GM12878 (cell line): ENCODE results near the gene LAD1. TPM values are rescaled to one million over a fixed set of nuclear protein-coding genes. Genes with fewer than 3 reads are reported as not detected.

Experiments used
- ATAC-seq: fragments of 200-7000 bp; cut with Tn5 transposase; 3 replicates; pipeline ENCODE4 v1.9.1; 2020; ENCODE audit warnings: mild to moderate bottlenecking, moderate library complexity
- BruUV-seq: library from RNA; stranded (reverse); fragments of 400-500 nt; replicated peaks from 2 replicates; lab custom pipeline; 2021; lab: Mats Ljungman, UMichigan
- CTCF ChIA-PET: fragments of 300-600 bp; sonication (Branson Sonifier 250); formaldehyde crosslinking; extraction: SDS; loops from one replicate; lab custom pipeline; 2021; ENCODE audit warnings: inconsistent platforms; lab: Yijun Ruan, JAX
- POLR2A ChIA-PET: fragments of 350-600 bp; formaldehyde crosslinking; extraction: SDS; loops from one replicate; lab custom pipeline; 2021; ENCODE audit warnings: inconsistent platforms; lab: Charles Lee
- RAD21 ChIA-PET: fragments of 300-600 bp; sonication (Branson Sonifier 250); formaldehyde crosslinking; loops from one replicate; lab custom pipeline; 2023; ENCODE audit warnings: antibody characterized with exemption; ENCODE audit not compliant: unreplicated experiment; lab: Charles Lee
- SMC1A ChIA-PET: fragments of 300-600 bp; sonication (Branson Sonifier 250); formaldehyde crosslinking; loops from one replicate; lab custom pipeline; 2023; ENCODE audit not compliant: unreplicated experiment, uncharacterized antibody; lab: Charles Lee
- DNase-seq: peaks from one replicate; pipeline ENCODE4 v3.0.0-alpha.2; 2011; ENCODE audit warnings: low read depth, low spot score
- FAIRE-seq: peaks from 3 replicates; lab custom pipeline; 2011; peaks lifted over from hg19 to GRCh38; lab: Jason Lieb, UNC
- H2AFZ ChIP-seq: 2 replicates; pipeline ENCODE4 v1.6.0; 2011; ENCODE audit warnings: low read depth, low read length, control low read depth; ENCODE audit not compliant: control insufficient read depth
- H3K27ac ChIP-seq: 2 replicates; pipeline ENCODE4 v1.5.1; 2011; ENCODE audit warnings: control low read depth; ENCODE audit not compliant: control insufficient read depth, insufficient read depth
- H3K27me3 ChIP-seq, 2 experiments: replicated peaks in 1 of 2; 2 replicates each; pipeline versions ENCODE4 v1.6.0 to v1.6.1; 2011; ENCODE audit warnings: low read length in 1 of 2; ENCODE audit not compliant: control insufficient read depth in 2 of 2, insufficient read depth in 2 of 2
- H3K36me3 ChIP-seq, 2 experiments: 2 replicates each; pipeline ENCODE4 v1.5.1; 2011; ENCODE audit warnings: low read length in 1 of 2; ENCODE audit not compliant: control insufficient read depth in 2 of 2, insufficient read depth in 2 of 2
- H3K4me1 ChIP-seq: 2 replicates; pipeline ENCODE4 v1.6.1; 2011; ENCODE audit warnings: mild to moderate bottlenecking, low read length, moderate library complexity, mixed read lengths; ENCODE audit not compliant: control insufficient read depth, insufficient read depth
- H3K4me2 ChIP-seq: 2 replicates; pipeline ENCODE4 v1.6.0; 2011; ENCODE audit warnings: control low read depth; ENCODE audit not compliant: control insufficient read depth, insufficient read depth
- H3K4me3 ChIP-seq: fragments of 200-600 bp; sonication (generic); 2 replicates; pipeline ENCODE4 v1.5.1; 2016
- H3K79me2 ChIP-seq: 2 replicates; pipeline ENCODE4 v1.6.0; 2011; ENCODE audit warnings: low read length; ENCODE audit not compliant: control insufficient read depth, insufficient read depth
- H3K9ac ChIP-seq: 2 replicates; pipeline ENCODE4 v1.8.0; 2011; ENCODE audit warnings: low read length, control low read depth, mixed read lengths; ENCODE audit not compliant: control insufficient read depth, insufficient read depth
- H3K9me3 ChIP-seq: replicated peaks from 3 replicates; pipeline ENCODE4 v1.5.1; 2011; ENCODE audit warnings: mild to moderate bottlenecking, low read length; ENCODE audit not compliant: control insufficient read depth, insufficient read depth
- H4K20me1 ChIP-seq: 2 replicates; pipeline ENCODE4 v1.6.0; 2011; ENCODE audit not compliant: control insufficient read depth, insufficient read depth
- BCL11A ChIP-seq: IDR thresholded peaks from 2 replicates; pipeline ENCODE4 v1.6.1; 2011; ENCODE audit warnings: low read depth, low read length
- CHD1 ChIP-seq: IDR thresholded peaks from 2 replicates; pipeline ENCODE4 v1.6.1; 2012; ENCODE audit warnings: low read depth, low read length, improper control_type of control experiment
- FOXK2 ChIP-seq: fragments of 450-650 bp; IDR thresholded peaks from 2 replicates; pipeline ENCODE4 v1.6.1; 2017; ENCODE audit warnings: mild to moderate bottlenecking, moderate library complexity
- HDAC6 ChIP-seq: fragments of 200-600 bp; sonication (generic); IDR thresholded peaks from one replicate; pipeline ENCODE4 v1.8.0; 2017; ENCODE audit warnings: antibody characterized with exemption; ENCODE audit not compliant: unreplicated experiment
- NFXL1 ChIP-seq: fragments of 450-650 bp; IDR thresholded peaks from 2 replicates; pipeline ENCODE4 v1.6.1; 2017; ENCODE audit warnings: antibody characterized with exemption, mild to moderate bottlenecking, borderline replicate concordance
- NR2C2 ChIP-seq: IDR thresholded peaks from 2 replicates; pipeline ENCODE4 v1.6.1; 2011; ENCODE audit warnings: borderline replicate concordance, low read depth; ENCODE audit not compliant: control insufficient read depth, insufficient read length
- NR2F1 ChIP-seq: fragments of 450-650 bp; conservative IDR thresholded peaks from 2 replicates; pipeline ENCODE4 v1.6.1; 2017; ENCODE audit warnings: mild to moderate bottlenecking
- SIN3A ChIP-seq: IDR thresholded peaks from 2 replicates; pipeline ENCODE4 v1.6.1; 2012; ENCODE audit warnings: low read depth, low read length, improper control_type of control experiment
- SMARCA5 ChIP-seq: fragments of 450-650 bp; IDR thresholded peaks from 2 replicates; pipeline ENCODE4 v1.6.1; 2017; ENCODE audit warnings: mild to moderate bottlenecking
- WGBS: methylation state at CpG from one replicate; pipeline ENCODE4 v1.1.6; 2016; ENCODE audit warnings: low lambda C conversion rate; ENCODE audit not compliant: insufficient replicate concordance, insufficient coverage; ENCODE audit errors: missing lambda C conversion rate; 5-methylcytosine and 5-hydroxymethylcytosine counted together
- in situ Hi-C: fragments of 300-500 bp; cut with MboI; formaldehyde crosslinking; loops from 9 replicates; pipeline ENCODE4 v1.14.3; 2018; ENCODE audit warnings: mixed read lengths
- intact Hi-C: fragments of 100-400 bp; cut with micrococcal nuclease; formaldehyde crosslinking; loops from one replicate; pipeline ENCODE4 v1.14.2; 2022; ENCODE audit not compliant: unreplicated experiment
- polyA plus RNA-seq, 11 experiments: library from polyadenylated mRNA; depleted of rRNA in 4 of 11; unstranded in 6 of 11; stranded (reverse) in 5 of 11; fragments of >200 nt; fragmentation: Nextera tagmentation in 4 of 11; fragmentation: Illumina TruSeq in 1 of 11; extraction: Ambion mirVana in 4 of 11; extraction: Trizol in 1 of 11; gene quantifications; 1 replicate in 1 of 11; 2 replicates in 10 of 11; pipeline versions ENCODE4 v1.2.1 to v1.2.3, GENCODE V29; 2011 to 2016; ENCODE audit warnings: inconsistent platforms in 2 of 11, missing spikeins in 2 of 11, low read depth in 1 of 11
- total RNA-seq, 4 experiments: library from RNA; depleted of rRNA in 3 of 4; stranded (reverse); fragments of >200 nt in 3 of 4; fragmentation: Illumina TruSeq in 1 of 4; extraction: Trizol in 1 of 4; gene quantifications; 2 replicates each; pipeline versions ENCODE4 v1.2.1 to v1.2.3, GENCODE V29; 2013 to 2021
- TF ChIP-seq, protein P1 (sequence below): IDR thresholded peaks from 2 replicates; pipeline ENCODE4 v1.6.1; 2012; ENCODE audit warnings: mild to moderate bottlenecking, low read depth, low read length
- TF ChIP-seq, protein P2 (sequence below): fragments of 450-650 bp; IDR thresholded peaks from 2 replicates; pipeline ENCODE4 v1.6.1; 2016; ENCODE audit warnings: mild to moderate bottlenecking, moderate library complexity, borderline replicate concordance
- TF ChIP-seq, protein P3 (sequence below): IDR thresholded peaks from 2 replicates; pipeline ENCODE4 v1.6.1; 2012; ENCODE audit warnings: low read length, inconsistent platforms

The LAD1 gene
- total and polyA plus RNA-seq, 10 of the 15 experiments (the other 5 are each of a cell fraction or from before 2014, with no cell fraction given), result 0.05 to 0.48 (median 0.32) TPM; not detected in 3

DNA sequence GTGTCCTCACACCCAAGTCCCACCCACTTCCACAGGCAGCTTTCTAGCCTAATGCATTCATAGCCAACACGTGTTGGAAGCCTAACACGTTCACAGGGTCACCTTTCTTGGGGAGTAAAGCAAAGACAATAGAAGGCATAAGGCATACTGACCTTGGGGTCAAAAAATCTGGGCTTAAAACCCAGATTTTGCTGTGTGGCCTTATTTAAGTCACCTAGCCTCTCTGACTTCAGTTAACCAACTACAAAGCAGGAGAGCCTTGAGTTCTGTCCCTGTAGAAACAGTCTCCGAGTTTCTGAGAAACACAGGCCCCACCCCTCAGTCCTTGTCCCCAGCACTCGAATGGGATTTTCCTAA is 23.0 kb downstream of the LAD1 start:
- BruUV-seq, result no TSS peak
- no peak overlapping the region for H3K4me3 ChIP-seq
- H3K9me3 ChIP-seq, result no peaks in the 10 kb centered on the region
- H3K27me3 ChIP-seq, result peaks cover 0 to 4% of the 10 kb centered on the region in 2 experiments; a peak in 3 of 4 replicates
- ATAC-seq, result no peak
- no peak overlapping the region for H3K9ac ChIP-seq
- WGBS, result under 1% methylated on average over 4 of the region's 4 CpGs
- ChIA-PET POLR2A (no interaction called here), RAD21 (interaction anchor here (1.6 kb wide), 1 partner anchor 34 kb away, joined by 3 read pairs; no protein-coding TSS in a partner anchor)
- no peak overlapping the region for H3K4me2 ChIP-seq
- in situ Hi-C loops, result no loop called here
- no peaks in the 10 kb centered on the region; the same call in 1 of the 2 replicates for H4K20me1 ChIP-seq
- H3K79me2 ChIP-seq, result no peaks in the 10 kb centered on the region
- FAIRE-seq, result no peak
- H3K36me3 ChIP-seq, result no peaks in the 10 kb centered on the region
- no peak overlapping the region for H3K27ac ChIP-seq
- TF ChIP-seq NR2C2 (no peak), NR2F1 (no peak), NFXL1 (no peak), SIN3A (no peak), CHD1 (no peak), SMARCA5 (no peak), BCL11A (no peak), HDAC6 (no peak), FOXK2 (no peak)
- TF ChIP-seq, protein P1, sequence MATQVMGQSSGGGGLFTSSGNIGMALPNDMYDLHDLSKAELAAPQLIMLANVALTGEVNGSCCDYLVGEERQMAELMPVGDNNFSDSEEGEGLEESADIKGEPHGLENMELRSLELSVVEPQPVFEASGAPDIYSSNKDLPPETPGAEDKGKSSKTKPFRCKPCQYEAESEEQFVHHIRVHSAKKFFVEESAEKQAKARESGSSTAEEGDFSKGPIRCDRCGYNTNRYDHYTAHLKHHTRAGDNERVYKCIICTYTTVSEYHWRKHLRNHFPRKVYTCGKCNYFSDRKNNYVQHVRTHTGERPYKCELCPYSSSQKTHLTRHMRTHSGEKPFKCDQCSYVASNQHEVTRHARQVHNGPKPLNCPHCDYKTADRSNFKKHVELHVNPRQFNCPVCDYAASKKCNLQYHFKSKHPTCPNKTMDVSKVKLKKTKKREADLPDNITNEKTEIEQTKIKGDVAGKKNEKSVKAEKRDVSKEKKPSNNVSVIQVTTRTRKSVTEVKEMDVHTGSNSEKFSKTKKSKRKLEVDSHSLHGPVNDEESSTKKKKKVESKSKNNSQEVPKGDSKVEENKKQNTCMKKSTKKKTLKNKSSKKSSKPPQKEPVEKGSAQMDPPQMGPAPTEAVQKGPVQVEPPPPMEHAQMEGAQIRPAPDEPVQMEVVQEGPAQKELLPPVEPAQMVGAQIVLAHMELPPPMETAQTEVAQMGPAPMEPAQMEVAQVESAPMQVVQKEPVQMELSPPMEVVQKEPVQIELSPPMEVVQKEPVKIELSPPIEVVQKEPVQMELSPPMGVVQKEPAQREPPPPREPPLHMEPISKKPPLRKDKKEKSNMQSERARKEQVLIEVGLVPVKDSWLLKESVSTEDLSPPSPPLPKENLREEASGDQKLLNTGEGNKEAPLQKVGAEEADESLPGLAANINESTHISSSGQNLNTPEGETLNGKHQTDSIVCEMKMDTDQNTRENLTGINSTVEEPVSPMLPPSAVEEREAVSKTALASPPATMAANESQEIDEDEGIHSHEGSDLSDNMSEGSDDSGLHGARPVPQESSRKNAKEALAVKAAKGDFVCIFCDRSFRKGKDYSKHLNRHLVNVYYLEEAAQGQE, result no peak
- TF ChIP-seq, protein P2, sequence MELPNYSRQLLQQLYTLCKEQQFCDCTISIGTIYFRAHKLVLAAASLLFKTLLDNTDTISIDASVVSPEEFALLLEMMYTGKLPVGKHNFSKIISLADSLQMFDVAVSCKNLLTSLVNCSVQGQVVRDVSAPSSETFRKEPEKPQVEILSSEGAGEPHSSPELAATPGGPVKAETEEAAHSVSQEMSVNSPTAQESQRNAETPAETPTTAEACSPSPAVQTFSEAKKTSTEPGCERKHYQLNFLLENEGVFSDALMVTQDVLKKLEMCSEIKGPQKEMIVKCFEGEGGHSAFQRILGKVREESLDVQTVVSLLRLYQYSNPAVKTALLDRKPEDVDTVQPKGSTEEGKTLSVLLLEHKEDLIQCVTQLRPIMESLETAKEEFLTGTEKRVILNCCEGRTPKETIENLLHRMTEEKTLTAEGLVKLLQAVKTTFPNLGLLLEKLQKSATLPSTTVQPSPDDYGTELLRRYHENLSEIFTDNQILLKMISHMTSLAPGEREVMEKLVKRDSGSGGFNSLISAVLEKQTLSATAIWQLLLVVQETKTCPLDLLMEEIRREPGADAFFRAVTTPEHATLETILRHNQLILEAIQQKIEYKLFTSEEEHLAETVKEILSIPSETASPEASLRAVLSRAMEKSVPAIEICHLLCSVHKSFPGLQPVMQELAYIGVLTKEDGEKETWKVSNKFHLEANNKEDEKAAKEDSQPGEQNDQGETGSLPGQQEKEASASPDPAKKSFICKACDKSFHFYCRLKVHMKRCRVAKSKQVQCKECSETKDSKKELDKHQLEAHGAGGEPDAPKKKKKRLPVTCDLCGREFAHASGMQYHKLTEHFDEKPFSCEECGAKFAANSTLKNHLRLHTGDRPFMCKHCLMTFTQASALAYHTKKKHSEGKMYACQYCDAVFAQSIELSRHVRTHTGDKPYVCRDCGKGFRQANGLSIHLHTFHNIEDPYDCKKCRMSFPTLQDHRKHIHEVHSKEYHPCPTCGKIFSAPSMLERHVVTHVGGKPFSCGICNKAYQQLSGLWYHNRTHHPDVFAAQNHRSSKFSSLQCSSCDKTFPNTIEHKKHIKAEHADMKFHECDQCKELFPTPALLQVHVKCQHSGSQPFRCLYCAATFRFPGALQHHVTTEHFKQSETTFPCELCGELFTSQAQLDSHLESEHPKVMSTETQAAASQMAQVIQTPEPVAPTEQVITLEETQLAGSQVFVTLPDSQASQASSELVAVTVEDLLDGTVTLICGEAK, result no peak
- TF ChIP-seq, protein P3, sequence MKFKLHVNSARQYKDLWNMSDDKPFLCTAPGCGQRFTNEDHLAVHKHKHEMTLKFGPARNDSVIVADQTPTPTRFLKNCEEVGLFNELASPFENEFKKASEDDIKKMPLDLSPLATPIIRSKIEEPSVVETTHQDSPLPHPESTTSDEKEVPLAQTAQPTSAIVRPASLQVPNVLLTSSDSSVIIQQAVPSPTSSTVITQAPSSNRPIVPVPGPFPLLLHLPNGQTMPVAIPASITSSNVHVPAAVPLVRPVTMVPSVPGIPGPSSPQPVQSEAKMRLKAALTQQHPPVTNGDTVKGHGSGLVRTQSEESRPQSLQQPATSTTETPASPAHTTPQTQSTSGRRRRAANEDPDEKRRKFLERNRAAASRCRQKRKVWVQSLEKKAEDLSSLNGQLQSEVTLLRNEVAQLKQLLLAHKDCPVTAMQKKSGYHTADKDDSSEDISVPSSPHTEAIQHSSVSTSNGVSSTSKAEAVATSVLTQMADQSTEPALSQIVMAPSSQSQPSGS, result no peak
- TF ChIP-seq, all 136 proteins: peak for 0
- intact Hi-C loops, result no loop called here
- SMC1A ChIA-PET, result no interaction called here
- no peak for DNase-seq
- CTCF ChIA-PET, result interaction anchor here (0.6 to 2.2 kb wide), 11 partner anchors 8 to 135 kb away, joined by 3 to 8 read pairs (median 3); no protein-coding TSS in a partner anchor
- H3K4me1 ChIP-seq, result no peaks in the 10 kb centered on the region
- H2AFZ ChIP-seq, result no peak overlapping the region
